ENCODE data around the gene AIFM1.

The AIFM1 gene

DNA sequence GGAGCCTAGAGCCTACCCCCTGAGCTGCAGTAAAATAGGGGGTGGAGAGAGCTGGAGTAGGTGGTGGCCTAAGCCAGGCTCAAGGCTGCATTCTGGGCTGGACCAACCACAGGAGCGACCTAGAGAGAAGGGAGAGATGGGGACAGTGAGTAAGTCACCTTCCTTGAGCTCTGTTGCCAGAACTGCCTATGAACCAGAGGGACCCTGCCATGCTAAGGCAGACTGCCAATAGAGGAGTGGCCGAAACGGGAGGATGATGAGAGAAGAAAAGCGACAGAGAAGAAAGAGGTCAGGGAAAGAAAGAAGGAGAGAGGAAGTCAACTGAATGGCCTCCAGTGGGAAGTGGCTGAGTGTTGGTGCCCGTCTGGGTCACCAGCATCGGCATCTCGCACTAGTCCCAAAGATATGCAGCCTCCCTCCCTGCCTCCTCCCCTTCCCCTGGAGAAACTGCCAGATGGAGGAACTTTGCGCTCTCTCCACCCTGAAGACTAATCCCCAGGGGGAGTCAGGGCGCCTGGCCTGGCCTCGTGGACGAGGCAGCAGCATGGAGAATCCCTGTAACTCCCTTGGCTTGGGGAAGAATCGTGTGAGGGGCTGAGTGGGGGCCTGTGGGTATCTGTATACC, 84.1 kb downstream of the AIFM1 start:
- POLR2A ChIA-PET: no interaction called here
- CTCF ChIA-PET: interaction anchor here (1.2 to 5.6 kb wide), 7 partner anchors 10 to 111 kb away, joined by 3 to 143 read pairs (median 8); no protein-coding TSS in a partner anchor
- no peak overlapping the region for H3K4me3 ChIP-seq (ENCODE audit: low read depth, low read length)
- TF ChIP-seq, protein P1, sequence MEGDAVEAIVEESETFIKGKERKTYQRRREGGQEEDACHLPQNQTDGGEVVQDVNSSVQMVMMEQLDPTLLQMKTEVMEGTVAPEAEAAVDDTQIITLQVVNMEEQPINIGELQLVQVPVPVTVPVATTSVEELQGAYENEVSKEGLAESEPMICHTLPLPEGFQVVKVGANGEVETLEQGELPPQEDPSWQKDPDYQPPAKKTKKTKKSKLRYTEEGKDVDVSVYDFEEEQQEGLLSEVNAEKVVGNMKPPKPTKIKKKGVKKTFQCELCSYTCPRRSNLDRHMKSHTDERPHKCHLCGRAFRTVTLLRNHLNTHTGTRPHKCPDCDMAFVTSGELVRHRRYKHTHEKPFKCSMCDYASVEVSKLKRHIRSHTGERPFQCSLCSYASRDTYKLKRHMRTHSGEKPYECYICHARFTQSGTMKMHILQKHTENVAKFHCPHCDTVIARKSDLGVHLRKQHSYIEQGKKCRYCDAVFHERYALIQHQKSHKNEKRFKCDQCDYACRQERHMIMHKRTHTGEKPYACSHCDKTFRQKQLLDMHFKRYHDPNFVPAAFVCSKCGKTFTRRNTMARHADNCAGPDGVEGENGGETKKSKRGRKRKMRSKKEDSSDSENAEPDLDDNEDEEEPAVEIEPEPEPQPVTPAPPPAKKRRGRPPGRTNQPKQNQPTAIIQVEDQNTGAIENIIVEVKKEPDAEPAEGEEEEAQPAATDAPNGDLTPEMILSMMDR (IDR thresholded peaks at IDR 0.05; ENCODE audit: insufficient read depth, low read length, missing control alignments): no peak
- DNase-seq (ENCODE audit: low read depth, low spot score): no peak

DNA sequence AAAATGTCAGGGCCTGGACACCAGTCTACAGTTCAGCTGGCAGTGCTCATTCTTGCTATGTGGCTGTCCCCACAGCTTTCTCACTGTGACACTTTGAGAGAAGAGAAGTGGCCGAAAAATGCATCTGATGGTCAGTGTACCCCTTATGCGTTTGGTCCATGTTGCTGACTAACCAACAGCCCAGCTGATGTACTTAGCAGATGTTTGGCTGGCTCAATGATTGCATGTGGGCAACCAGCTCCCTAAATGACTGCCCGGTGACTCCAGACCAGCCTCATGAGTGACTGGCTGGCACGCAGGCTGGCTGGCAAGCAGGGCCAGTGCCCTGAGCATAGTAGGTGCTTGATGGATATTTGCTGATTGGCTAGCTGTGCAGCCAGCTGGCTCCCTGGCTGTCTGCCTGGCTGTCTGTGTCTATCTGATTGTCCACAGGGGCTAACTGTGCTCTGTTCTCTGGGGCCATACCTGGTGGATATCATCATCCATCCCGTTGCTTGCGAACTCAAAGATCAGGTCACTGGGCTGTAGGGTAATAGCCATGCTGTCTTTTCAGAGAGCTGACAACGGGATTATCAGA, 84.8 kb downstream of the AIFM1 start:
- CTCF ChIA-PET: interaction anchor here (1.2 to 5.6 kb wide), 13 partner anchors 9 to 112 kb away, joined by 3 to 143 read pairs (median 6); no protein-coding TSS in a partner anchor
- POLR2A ChIA-PET: no interaction called here
- TF ChIP-seq, protein P1 (IDR thresholded peaks at IDR 0.05; ENCODE audit: insufficient read depth, low read length, missing control alignments): no peak
- H3K4me3 ChIP-seq (ENCODE audit: low read depth, low read length): no peak overlapping the region
- DNase-seq (ENCODE audit: low read depth, low spot score): no peak

DNA sequence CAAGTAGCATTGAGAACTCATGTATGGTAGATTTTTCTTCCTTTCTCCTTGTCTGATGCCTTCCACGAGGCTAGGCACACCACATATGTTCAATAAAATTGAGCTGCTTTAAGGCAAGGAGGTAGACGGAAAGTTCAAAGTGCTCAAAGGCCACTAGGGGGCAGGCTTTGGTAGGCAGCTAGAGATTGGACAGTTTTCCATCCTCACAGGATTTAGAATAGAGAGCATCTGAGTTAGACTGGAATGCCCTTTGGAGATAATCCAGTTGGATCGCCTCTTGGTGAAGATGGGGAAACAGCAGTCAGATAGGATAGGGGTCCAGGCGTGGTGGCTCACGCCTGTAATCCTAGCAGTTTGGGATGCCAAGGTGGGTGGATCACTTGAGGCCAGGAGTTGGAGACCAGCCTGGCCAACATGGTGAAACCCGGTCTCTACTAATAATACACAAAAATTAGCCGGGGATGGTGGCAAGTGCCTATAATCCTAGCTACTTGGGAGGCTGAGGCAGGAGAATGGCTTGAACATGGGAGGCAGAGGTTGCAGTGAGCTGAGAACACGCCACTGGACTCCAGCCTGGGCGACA, 85.7 kb downstream of the AIFM1 start:
- TF ChIP-seq, protein P1 (IDR thresholded peaks at IDR 0.05; ENCODE audit: insufficient read depth, low read length, missing control alignments): peak; percentile 54
- ChIA-PET CTCF (interaction anchor here (0.5 to 5.6 kb wide), 28 partner anchors 8 to 479 kb away, joined by 3 to 143 read pairs (median 4); no protein-coding TSS in a partner anchor), POLR2A (no interaction called here)
- H3K4me3 ChIP-seq (ENCODE audit: low read depth, low read length): no peak overlapping the region
- peak; percentile 9 for DNase-seq (ENCODE audit: low read depth, low spot score)

Measured in AG04449 (cell line).